Neuronal stem cell (in vitro differentiated cells): ENCODE results near the gene HERC4. TPM values are rescaled to one million over a fixed set of nuclear protein-coding genes. Genes with fewer than 3 reads are reported as not detected.

Source experiments
- DNase-seq: peaks from one replicate; pipeline ENCODE4 v3.0.0-alpha.2; 2013; ENCODE audit warnings: low spot score
- H2AFZ ChIP-seq: one replicate; pipeline ENCODE4 v1.6.1; 2013; ENCODE audit warnings: mild to moderate bottlenecking, low read length, inconsistent platforms
- H2AK5ac ChIP-seq: 2 replicates; pipeline ENCODE4 v1.6.1; 2013; ENCODE audit warnings: low read depth, mild to moderate bottlenecking, inconsistent platforms, low read length, moderate library complexity, mixed read lengths
- H2BK120ac ChIP-seq: 2 replicates; pipeline ENCODE4 v1.6.1; 2013; ENCODE audit warnings: low read depth, mild to moderate bottlenecking, inconsistent platforms, low read length, moderate library complexity, mixed read lengths
- H2BK12ac ChIP-seq: one replicate; pipeline ENCODE4 v1.6.1; 2013; ENCODE audit warnings: low read length, inconsistent platforms
- H2BK15ac ChIP-seq: 2 replicates; pipeline ENCODE4 v1.6.1; 2013; ENCODE audit warnings: mild to moderate bottlenecking, low read length, inconsistent platforms, mixed read lengths
- H2BK5ac ChIP-seq: one replicate; pipeline ENCODE4 v1.6.1; 2013; ENCODE audit warnings: inconsistent platforms, mild to moderate bottlenecking, low read length, moderate library complexity
- H3K14ac ChIP-seq: one replicate; pipeline ENCODE4 v1.6.1; 2013; ENCODE audit warnings: low read length, inconsistent platforms
- H3K18ac ChIP-seq: 2 replicates; pipeline ENCODE4 v1.6.1; 2013; ENCODE audit warnings: low read length, inconsistent platforms
- H3K23ac ChIP-seq: 2 replicates; pipeline ENCODE4 v1.6.1; 2013; ENCODE audit warnings: low read depth, mild to moderate bottlenecking, mixed read lengths, low read length, inconsistent platforms; ENCODE audit not compliant: poor library complexity
- H3K27ac ChIP-seq: replicated peaks from 3 replicates; pipeline ENCODE4 v1.5.1; 2013; ENCODE audit warnings: low read length, inconsistent platforms
- H3K27me3 ChIP-seq, 3 experiments: 2 replicates each; pipeline ENCODE4 v1.6.1; 2013; ENCODE audit warnings: low read length in 3 of 3, mild to moderate bottlenecking in 2 of 3, inconsistent platforms in 1 of 3, low read depth in 1 of 3, mixed read lengths in 1 of 3, moderate library complexity in 1 of 3; ENCODE audit not compliant: control insufficient read depth in 3 of 3, insufficient read depth in 3 of 3
- H3K36me3 ChIP-seq, 2 donors: replicated peaks in 1 of 2; 2 replicates each; pipeline ENCODE4 v1.6.1; 2013; ENCODE audit warnings: low read length in 2 of 2; ENCODE audit not compliant: control insufficient read depth in 2 of 2, insufficient read depth in 2 of 2
- H3K4ac ChIP-seq: 2 replicates; pipeline ENCODE4 v1.6.1; 2013; ENCODE audit warnings: inconsistent platforms, mild to moderate bottlenecking, low read length, moderate library complexity
- H3K4me1 ChIP-seq, 2 donors: 1 replicate in 1 of 2; 2 replicates in 1 of 2; pipeline ENCODE4 v1.6.1; 2013; ENCODE audit warnings: low read length in 2 of 2, low read depth in 1 of 2; ENCODE audit not compliant: control insufficient read depth in 2 of 2, insufficient read depth in 1 of 2
- H3K4me2 ChIP-seq: one replicate; pipeline ENCODE4 v1.6.1; 2013; ENCODE audit warnings: mild to moderate bottlenecking, low read length, inconsistent platforms; ENCODE audit not compliant: insufficient read depth, poor library complexity, severe bottlenecking
- H3K4me3 ChIP-seq, 2 donors: 2 replicates each; pipeline ENCODE4 v1.5.1; 2013; ENCODE audit warnings: low read length in 2 of 2, mild to moderate bottlenecking in 2 of 2, inconsistent platforms in 1 of 2, moderate library complexity in 1 of 2
- H3K79me1 ChIP-seq: one replicate; pipeline ENCODE4 v1.6.1; 2013; ENCODE audit warnings: low read depth, mild to moderate bottlenecking, inconsistent platforms, low read length, moderate library complexity
- H3K9ac ChIP-seq: one replicate; pipeline ENCODE4 v1.6.1; 2013; ENCODE audit warnings: mild to moderate bottlenecking, low read depth, low read length, inconsistent platforms; ENCODE audit not compliant: poor library complexity
- H3K9me3 ChIP-seq, 2 donors: replicated peaks in 1 of 2; 2 replicates each; pipeline versions ENCODE3 to v1.6.1; 2013; ENCODE audit warnings: low read length in 2 of 2, mild to moderate bottlenecking in 2 of 2, inconsistent platforms in 1 of 2, low read depth in 1 of 2, mixed read lengths in 1 of 2, moderate library complexity in 1 of 2; ENCODE audit not compliant: control insufficient read depth in 2 of 2, insufficient read depth in 1 of 2
- H4K8ac ChIP-seq: one replicate; pipeline ENCODE4 v1.6.1; 2013; ENCODE audit warnings: low read depth, mild to moderate bottlenecking, inconsistent platforms, low read length, moderate library complexity
- H4K91ac ChIP-seq: one replicate; pipeline ENCODE4 v1.6.1; 2013; ENCODE audit warnings: low read length, low read depth, mild to moderate bottlenecking, inconsistent platforms; ENCODE audit not compliant: poor library complexity
- WGBS, 2 donors: extraction: QIAGEN DNeasy Blood & Tissue Kit; methylation state at CpG; one replicate each; pipeline ENCODE4 v1.1.7; 2013; ENCODE audit warnings: missing lambda C conversion rate in 2 of 2, mixed read lengths in 1 of 2; ENCODE audit not compliant: insufficient read length in 2 of 2, insufficient replicate concordance in 1 of 2; ENCODE audit errors: extremely low coverage in 2 of 2; 5-methylcytosine and 5-hydroxymethylcytosine counted together
- polyA plus RNA-seq, 2 experiments: library from polyadenylated mRNA; stranded (reverse); fragments of 200-250 nt; gene quantifications; one replicate each; pipeline ENCODE4 v1.2.3, GENCODE V29; 2013

The HERC4 gene
- 17.4 TPM for polyA plus RNA-seq (2013, experiment 1 of 2)
- polyA plus RNA-seq (2013, experiment 2 of 2), result 18.2 TPM

GRCh38 chr10:68074775-68075549, at the start of gene HERC4:
Gene HERC4 (minus strand): TSS chr10:68075283. CDS start chr10:68073108, 2,175 bp downstream.
- no CpG with 5 or more reads among the region's 64 CpGs for WGBS, 2 donors

GRCh38 chr10:68124718-68125117, 49.6 kb upstream of the HERC4 start:
- H3K4ac ChIP-seq, result no peak overlapping the region
- no peak overlapping the region for H2AK5ac ChIP-seq
- H2BK15ac ChIP-seq, result no peak overlapping the region
- no peak overlapping the region for H2AFZ ChIP-seq
- H3K79me1 ChIP-seq, result no peaks in the 10 kb centered on the region
- DNase-seq, result no peak
- H4K91ac ChIP-seq, result no peak overlapping the region
- no peaks in the 10 kb centered on the region for H3K36me3 ChIP-seq
- no peak overlapping the region for H2BK120ac ChIP-seq
- H3K9ac ChIP-seq, result no peak overlapping the region
- WGBS, 2 donors, result no CpG with 5 or more reads among the region's 3 CpGs
- H3K27me3 ChIP-seq, result peaks cover 0 to 11% (median 0%) of the 10 kb centered on the region in 3 experiments
- H3K4me2 ChIP-seq, result no peak overlapping the region
- no peak overlapping the region for H2BK5ac ChIP-seq
- H3K9me3 ChIP-seq, result no peaks in the 10 kb centered on the region
- no peak overlapping the region for H4K8ac ChIP-seq
- H3K18ac ChIP-seq, result no peak overlapping the region
- H3K4me3 ChIP-seq, result no peak overlapping the region
- no peak overlapping the region for H3K23ac ChIP-seq
- no peak overlapping the region for H3K27ac ChIP-seq
- H3K14ac ChIP-seq, result no peak overlapping the region
- H3K4me1 ChIP-seq, result no peaks in the 10 kb centered on the region
- no peak overlapping the region for H2BK12ac ChIP-seq

More at GRCh38 chr10:68074775-68075549, at the start of gene HERC4:
- Histone ChIP-seq H4K8ac (no peak within 1 kb of the TSS), H2BK15ac (peak within 1 kb of the TSS; percentile 97), H2AK5ac (peak within 1 kb of the TSS; percentile 11), H3K14ac (peak within 1 kb of the TSS; percentile 97), H3K36me3 (peaks cover 0 to 25% of the 10 kb centered on the region in 2 donors), H3K4me2 (peak within 1 kb of the TSS; percentile 53), H4K91ac (no peak within 1 kb of the TSS), H3K4me3 (peak within 1 kb of the TSS; percentile 69 to 95), H3K4ac (peak within 1 kb of the TSS; percentile 19), H2BK120ac (no peak within 1 kb of the TSS), H3K9me3 (no peaks in the 10 kb centered on the region), H3K18ac (peak within 1 kb of the TSS; percentile 98), H3K79me1 (no peaks in the 10 kb centered on the region), H2AFZ (peak within 1 kb of the TSS; percentile 89), H3K27ac (peak within 1 kb of the TSS; percentile 92), H2BK12ac (no peak within 1 kb of the TSS), H3K27me3 (no peaks in the 10 kb centered on the region), H2BK5ac (peak within 1 kb of the TSS; percentile 83), H3K4me1 (peaks cover 0 to 5% of the 10 kb centered on the region in 2 donors), H3K23ac (peak within 1 kb of the TSS; percentile 66), H3K9ac (peak within 1 kb of the TSS; percentile 97)
- DNase-seq, result peak; percentile 90

GRCh38 chr10:68121852-68122251, 46.8 kb upstream of the HERC4 start:
- no peak overlapping the region for H3K4me3 ChIP-seq
- H3K23ac ChIP-seq, result no peak overlapping the region
- H3K9ac ChIP-seq, result no peak overlapping the region
- DNase-seq, result no peak
- H3K14ac ChIP-seq, result no peak overlapping the region
- H2AK5ac ChIP-seq, result no peak overlapping the region
- no peak overlapping the region for H3K4ac ChIP-seq
- H3K36me3 ChIP-seq, result no peaks in the 10 kb centered on the region
- H2BK15ac ChIP-seq, result no peak overlapping the region
- no peak overlapping the region for H2BK12ac ChIP-seq
- no peak overlapping the region for H2BK120ac ChIP-seq
- H3K9me3 ChIP-seq, result no peaks in the 10 kb centered on the region
- no peak overlapping the region for H3K27ac ChIP-seq
- H3K4me1 ChIP-seq, result no peaks in the 10 kb centered on the region
- peaks cover 1% of the 10 kb centered on the region for H3K79me1 ChIP-seq
- H4K8ac ChIP-seq, result no peak overlapping the region
- no CpG with 5 or more reads among the region's 9 CpGs for WGBS, 2 donors
- no peak overlapping the region for H4K91ac ChIP-seq
- no peak overlapping the region for H2BK5ac ChIP-seq
- H3K27me3 ChIP-seq, result peaks cover 0 to 13% (median 0%) of the 10 kb centered on the region in 3 experiments
- no peak overlapping the region for H2AFZ ChIP-seq
- H3K18ac ChIP-seq, result peak overlapping the region; percentile 33
- H3K4me2 ChIP-seq, result no peak overlapping the region

- H2AK5ac ChIP-seq, result no peak overlapping the region
- no peak overlapping the region for H3K23ac ChIP-seq
- no CpG with 5 or more reads among the region's 15 CpGs for WGBS, 2 donors
- H3K27me3 ChIP-seq, result peaks cover 0 to 8% (median 0%) of the 10 kb centered on the region in 3 experiments
- H3K36me3 ChIP-seq, result no peaks in the 10 kb centered on the region
- peak overlapping the region; percentile 48 for H4K8ac ChIP-seq
- no peak for DNase-seq
- H3K9me3 ChIP-seq, result no peaks in the 10 kb centered on the region
- no peak overlapping the region for H2BK5ac ChIP-seq
- no peak overlapping the region for H3K4ac ChIP-seq
- no peak overlapping the region for H2BK12ac ChIP-seq
- H3K14ac ChIP-seq, result no peak overlapping the region
- no peak overlapping the region for H3K4me3 ChIP-seq
- H2AFZ ChIP-seq, result no peak overlapping the region
- no peak overlapping the region for H2BK15ac ChIP-seq
- no peak overlapping the region for H4K91ac ChIP-seq
- no peak overlapping the region for H3K18ac ChIP-seq
- no peaks in the 10 kb centered on the region for H3K4me1 ChIP-seq
- H3K4me2 ChIP-seq, result no peak overlapping the region
- H3K9ac ChIP-seq, result no peak overlapping the region
- no peak overlapping the region for H2BK120ac ChIP-seq
- no peak overlapping the region for H3K27ac ChIP-seq
- H3K79me1 ChIP-seq, result peaks cover 1% of the 10 kb centered on the region
Observed at GRCh38 chr10:68121020-68121743, 46.1 kb upstream of the HERC4 start.
